IMR-90 (cell line): ENCODE results near the gene ATP9B. TPM values are rescaled to one million over a fixed set of nuclear protein-coding genes. Genes with fewer than 3 reads are reported as not detected.

Experiments used
- ATAC-seq: fragments of 200-7000 bp; cut with Tn5 transposase; 2 replicates; pipeline ENCODE4 v1.9.1; 2020; ENCODE audit warnings: low read depth, mild to moderate bottlenecking, moderate library complexity
- BruUV-seq: library from RNA; stranded (reverse); fragments of 400-500 nt; replicated peaks from 2 replicates; lab custom pipeline; 2021; lab: Mats Ljungman, UMichigan
- CTCF ChIA-PET: fragments of 300-600 bp; formaldehyde crosslinking; extraction: SDS; loops from one replicate; lab custom pipeline; 2021; ENCODE audit warnings: antibody characterized with exemption; lab: Yijun Ruan, JAX
- POLR2A ChIA-PET: fragments of 300-600 bp; sonication (Branson Sonifier 250); formaldehyde crosslinking; loops from one replicate; lab custom pipeline; 2022; ENCODE audit warnings: antibody characterized with exemption; ENCODE audit not compliant: unreplicated experiment; lab: Charles Lee
- DNase-seq: peaks from one replicate; pipeline ENCODE4 v3.0.0; 2013
- H2AFZ ChIP-seq: replicated peaks from 2 replicates; pipeline ENCODE3; 2013; ENCODE audit warnings: low read length, mild to moderate bottlenecking; ENCODE audit not compliant: poor library complexity
- H2AK5ac ChIP-seq: 2 replicates; pipeline ENCODE4 v1.6.1; 2013; ENCODE audit warnings: low read depth, low read length, inconsistent platforms
- H2AK9ac ChIP-seq: replicated peaks from 2 replicates; pipeline ENCODE3; 2013; ENCODE audit warnings: mild to moderate bottlenecking, low read depth, low read length, moderate library complexity; ENCODE audit not compliant: poor library complexity
- H2BK120ac ChIP-seq: 2 replicates; pipeline ENCODE4 v1.6.1; 2013; ENCODE audit warnings: low read depth, low read length, inconsistent platforms
- H2BK15ac ChIP-seq: 3 replicates; pipeline ENCODE4 v1.6.1; 2013; ENCODE audit warnings: low read depth, low read length, inconsistent platforms
- H2BK20ac ChIP-seq: 2 replicates; pipeline ENCODE4 v1.6.1; 2013; ENCODE audit warnings: low read depth, mild to moderate bottlenecking, inconsistent platforms, low read length, moderate library complexity
- H2BK5ac ChIP-seq: 2 replicates; pipeline ENCODE4 v1.6.1; 2013; ENCODE audit warnings: mild to moderate bottlenecking, low read depth, low read length, inconsistent platforms; ENCODE audit not compliant: poor library complexity, severe bottlenecking
- H3K14ac ChIP-seq: replicated peaks from 2 replicates; pipeline ENCODE4 v1.6.1; 2013; ENCODE audit warnings: low read depth, low read length, inconsistent platforms
- H3K18ac ChIP-seq: 2 replicates; pipeline ENCODE4 v1.6.1; 2013; ENCODE audit warnings: low read depth, low read length, control low read depth
- H3K23ac ChIP-seq: 2 replicates; pipeline ENCODE4 v1.6.1; 2013; ENCODE audit warnings: low read depth, low read length, inconsistent platforms
- H3K27ac ChIP-seq: 2 replicates; pipeline ENCODE4 v1.5.1; 2013; ENCODE audit warnings: mild to moderate bottlenecking, control low read depth, low read length; ENCODE audit not compliant: insufficient read depth
- H3K27me3 ChIP-seq: 2 replicates; pipeline ENCODE4 v1.6.1; 2013; ENCODE audit warnings: low read length; ENCODE audit not compliant: control insufficient read depth, insufficient read depth
- H3K36me3 ChIP-seq: 2 replicates; pipeline ENCODE4 v1.6.1; 2013; ENCODE audit warnings: low read length, mixed read lengths; ENCODE audit not compliant: control insufficient read depth, insufficient read depth
- H3K4ac ChIP-seq: 2 replicates; pipeline ENCODE4 v1.6.1; 2013; ENCODE audit warnings: low read depth, low read length, inconsistent platforms
- H3K4me1 ChIP-seq: 2 replicates; pipeline ENCODE4 v1.6.1; 2013; ENCODE audit warnings: low read length, mixed read lengths; ENCODE audit not compliant: control insufficient read depth, insufficient read depth
- H3K4me2 ChIP-seq: 2 replicates; pipeline ENCODE4 v1.6.1; 2013; ENCODE audit warnings: low read depth, mild to moderate bottlenecking, control low read depth, low read length, moderate library complexity
- H3K4me3 ChIP-seq: 2 replicates; pipeline ENCODE4 v1.5.1; 2013; ENCODE audit warnings: low read depth, mild to moderate bottlenecking, control low read depth, low read length, moderate library complexity; ENCODE audit not compliant: insufficient read depth
- H3K56ac ChIP-seq: 2 replicates; pipeline ENCODE4 v1.6.1; 2013; ENCODE audit warnings: low read length, inconsistent platforms; ENCODE audit not compliant: insufficient read depth; ENCODE audit errors: extremely low read depth
- H3K79me1 ChIP-seq, 2 experiments: 2 replicates each; pipeline ENCODE4 v1.6.1; 2013; ENCODE audit warnings: low read length in 2 of 2, inconsistent platforms in 1 of 2, low read depth in 1 of 2
- H3K9ac ChIP-seq: 2 replicates; pipeline ENCODE4 v1.6.1; 2013; ENCODE audit warnings: low read depth, low read length, control low read depth
- H3K9me1 ChIP-seq: 2 replicates; pipeline ENCODE4 v1.6.1; 2013; ENCODE audit warnings: low read length, inconsistent platforms; ENCODE audit not compliant: insufficient read depth
- H3K9me3 ChIP-seq: 2 replicates; pipeline ENCODE4 v1.6.1; 2013; ENCODE audit warnings: low read length; ENCODE audit not compliant: control insufficient read depth, insufficient read depth
- H4K20me1 ChIP-seq: 2 replicates; pipeline ENCODE4 v1.6.1; 2013; ENCODE audit warnings: low read length, inconsistent platforms; ENCODE audit not compliant: insufficient read depth
- H4K5ac ChIP-seq: 2 replicates; pipeline ENCODE4 v1.6.1; 2013; ENCODE audit warnings: mild to moderate bottlenecking, low read depth, low read length, control low read depth
- H4K8ac ChIP-seq, 2 experiments: 2 replicates each; pipeline ENCODE4 v1.6.1; 2013; ENCODE audit warnings: low read depth in 2 of 2, low read length in 2 of 2, control low read depth in 1 of 2, inconsistent platforms in 1 of 2
- H4K91ac ChIP-seq: 2 replicates; pipeline ENCODE4 v1.6.1; 2013; ENCODE audit warnings: low read depth, low read length, inconsistent platforms; ENCODE audit not compliant: insufficient read depth
- BHLHE40 ChIP-seq: fragments of 150-350 bp; IDR thresholded peaks from 2 replicates; pipeline ENCODE4 v1.6.1; 2016; ENCODE audit warnings: mild to moderate bottlenecking, low read depth, low read length
- NFE2L2 ChIP-seq: fragments of 150-350 bp; IDR thresholded peaks from 2 replicates; pipeline ENCODE4 v1.6.1; 2016; ENCODE audit warnings: low read depth, mild to moderate bottlenecking, low read length
- WGBS, 2 experiments: methylation state at CpG; one replicate each; pipeline versions ENCODE4 v1.1.5 to v1.1.7; 2013; ENCODE audit warnings: missing lambda C conversion rate in 2 of 2; ENCODE audit not compliant: insufficient read length in 1 of 2; ENCODE audit errors: extremely low coverage in 2 of 2; 5-methylcytosine and 5-hydroxymethylcytosine counted together
- dilution Hi-C: fragments of 300-500 bp; cut with HindIII; formaldehyde crosslinking; loops from one replicate; pipeline ENCODE4 v1.14.3; 2018; ENCODE audit warnings: low sequenced_read_pairs; ENCODE audit not compliant: unreplicated experiment
- in situ Hi-C: fragments of 300-500 bp; cut with MboI; formaldehyde crosslinking; loops from 3 replicates; pipeline ENCODE4 v1.14.3; 2019; ENCODE audit warnings: low sequenced_read_pairs, inconsistent platforms, mixed read lengths
- intact Hi-C: fragments of 100-400 bp; cut with micrococcal nuclease; formaldehyde crosslinking; loops from 2 replicates; pipeline ENCODE4 v1.10.0; 2022
- polyA plus RNA-seq, 3 experiments: library from polyadenylated mRNA; depleted of rRNA; stranded (reverse); fragments of >200 nt; gene quantifications; 2 replicates each; pipeline ENCODE4 v1.2.3, GENCODE V29; 2012; ENCODE audit warnings: low replicate concordance in 1 of 3
- total RNA-seq: library from RNA; depleted of rRNA; stranded (reverse); fragments of >200 nt; gene quantifications from 2 replicates; pipeline ENCODE4 v1.2.3, GENCODE V29; 2012
- TF ChIP-seq, protein P1 (sequence below): fragments of 150-350 bp; IDR thresholded peaks from 2 replicates; pipeline ENCODE4 v1.6.1; 2017; ENCODE audit warnings: mild to moderate bottlenecking, antibody characterized with exemption, low read length, low read depth

The ATP9B gene
- total and polyA plus RNA-seq, 2 of the 4 experiments (the other 2 are of a cell fraction): 11.0 to 11.5 TPM

DNA sequence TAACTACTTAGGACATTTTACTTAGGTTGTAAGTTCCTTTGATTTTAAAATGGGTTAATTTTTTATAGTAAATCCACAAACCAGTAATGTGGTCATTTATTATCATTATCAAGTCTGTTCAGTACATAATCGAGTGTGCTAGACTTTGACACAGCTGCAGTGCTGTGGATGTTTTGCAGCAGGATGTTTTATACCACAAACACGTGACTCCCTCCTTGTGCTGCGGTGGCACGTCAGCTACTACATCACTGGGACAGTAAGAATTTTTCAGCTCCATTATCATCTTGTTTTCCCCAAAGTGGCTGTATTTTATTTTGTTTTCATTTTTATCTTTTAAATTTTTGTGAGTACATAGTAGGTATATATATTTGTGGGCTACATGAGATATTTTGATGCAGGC, 70.0 kb downstream of the ATP9B start:
- Histone ChIP-seq H2AK5ac (no peak overlapping the region), H3K14ac (no peak overlapping the region), H3K56ac (no peak overlapping the region), H3K36me3 (peaks cover 2% of the 10 kb centered on the region; the same call in 1 of the 2 replicates), H2BK120ac (no peak overlapping the region), H3K9ac (no peak overlapping the region), H4K5ac (no peak overlapping the region), H2BK5ac (no peak overlapping the region), H2BK15ac (no peak overlapping the region), H3K4me1 (no peaks in the 10 kb centered on the region), H3K4me2 (no peak overlapping the region), H3K18ac (no peak overlapping the region), H4K91ac (no peak overlapping the region), H3K4me3 (no peak overlapping the region), H4K20me1 (no peaks in the 10 kb centered on the region), H3K27me3 (no peaks in the 10 kb centered on the region), H4K8ac (no peak overlapping the region), H3K9me1 (peaks cover 6% of the 10 kb centered on the region), H2AK9ac (no peak overlapping the region), H3K27ac (no peak overlapping the region), H3K4ac (no peak overlapping the region), H2AFZ (no peak overlapping the region), H3K79me1 (no peaks in the 10 kb centered on the region; a peak in 2 of 4 replicates), H3K23ac (no peak overlapping the region), H2BK20ac (no peak overlapping the region), H3K9me3 (no peaks in the 10 kb centered on the region)
- BruUV-seq: no TSS peak
- CTCF ChIA-PET: no interaction called here
- in situ Hi-C loops: no loop called here
- intact Hi-C loops: no loop called here
- peak; percentile 46; the same call in 1 of the 2 replicates for ATAC-seq
- peak; percentile 77 for DNase-seq
- no CpG with 5 or more reads among the region's 4 CpGs for WGBS, 2 experiments
- dilution Hi-C loops: no loop called here
- POLR2A ChIA-PET: no interaction called here
- TF ChIP-seq BHLHE40 (peak; percentile 62; the same call in 1 of the 2 replicates), NFE2L2 (no peak)
- TF ChIP-seq, protein P1, sequence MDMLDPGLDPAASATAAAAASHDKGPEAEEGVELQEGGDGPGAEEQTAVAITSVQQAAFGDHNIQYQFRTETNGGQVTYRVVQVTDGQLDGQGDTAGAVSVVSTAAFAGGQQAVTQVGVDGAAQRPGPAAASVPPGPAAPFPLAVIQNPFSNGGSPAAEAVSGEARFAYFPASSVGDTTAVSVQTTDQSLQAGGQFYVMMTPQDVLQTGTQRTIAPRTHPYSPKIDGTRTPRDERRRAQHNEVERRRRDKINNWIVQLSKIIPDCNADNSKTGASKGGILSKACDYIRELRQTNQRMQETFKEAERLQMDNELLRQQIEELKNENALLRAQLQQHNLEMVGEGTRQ: peak; percentile 66
